ENCODE data around the gene CHRNA4.
"Not testable (repeated sequence)": the region's sequence is repeated elsewhere in the genome, so short reads cannot be mapped to it uniquely, and the experiment has no call there.

CHRNA4 gene

GRCh38 chr20:63397946-63398450 lies 36.8 kb upstream of the CHRNA4 start:
- no peak for FAIRE-seq

- no peak for FAIRE-seq
Observed at GRCh38 chr20:63397155-63397843, 36.1 kb upstream of the CHRNA4 start.

GRCh38 chr20:63396300-63396699 lies 35.2 kb upstream of the CHRNA4 start:
- FAIRE-seq = no peak

GRCh38 chr20:63395723-63396122 lies 34.6 kb upstream of the CHRNA4 start:
- no peak for FAIRE-seq

GRCh38 chr20:63394920-63395455 lies 33.8 kb upstream of the CHRNA4 start:
- no peak for FAIRE-seq

- no peak for FAIRE-seq
Observed at GRCh38 chr20:63394069-63394919, 33.1 kb upstream of the CHRNA4 start.

GRCh38 chr20:63393566-63393965 lies 32.4 kb upstream of the CHRNA4 start:
- FAIRE-seq = no peak

GRCh38 chr20:63392465-63393365 lies 31.6 kb upstream of the CHRNA4 start:
- FAIRE-seq = no peak

GRCh38 chr20:63387917-63388316 lies 26.8 kb upstream of the CHRNA4 start:
- FAIRE-seq = no peak

- FAIRE-seq = no peak
Observed at GRCh38 chr20:63387393-63387792, 26.2 kb upstream of the CHRNA4 start.

GRCh38 chr20:63386491-63386890 lies 25.3 kb upstream of the CHRNA4 start:
- no peak for FAIRE-seq

GRCh38 chr20:63385819-63386218 lies 24.7 kb upstream of the CHRNA4 start:
- no peak for FAIRE-seq

GRCh38 chr20:63384336-63384735 lies 23.2 kb upstream of the CHRNA4 start:
- FAIRE-seq = no peak

GRCh38 chr20:63383556-63383955 lies 22.4 kb upstream of the CHRNA4 start:
- FAIRE-seq = no peak

GRCh38 chr20:63382551-63383300 lies 21.6 kb upstream of the CHRNA4 start:
- FAIRE-seq = no peak

GRCh38 chr20:63381781-63382431 lies 20.8 kb upstream of the CHRNA4 start:
- no peak for FAIRE-seq

- no peak for FAIRE-seq
Observed at GRCh38 chr20:63380346-63380870, 19.3 kb upstream of the CHRNA4 start.

- FAIRE-seq = not testable (repeated sequence)
Observed at GRCh38 chr20:63379872-63380271, 18.7 kb upstream of the CHRNA4 start.

GRCh38 chr20:63379296-63379695 lies 18.1 kb upstream of the CHRNA4 start:
- no peak for FAIRE-seq

GRCh38 chr20:63378626-63379025 lies 17.5 kb upstream of the CHRNA4 start:
- FAIRE-seq = no peak

GRCh38 chr20:63377951-63378381 lies 16.8 kb upstream of the CHRNA4 start:
- no peak for FAIRE-seq
